8988T (cell line): ENCODE measurements around the gene LRP1B.
"Not testable (repeated sequence)": the region's sequence is repeated elsewhere in the genome, so short reads cannot be mapped to it uniquely, and the experiment has no call there.

ENCODE experiments used
- DNase-seq: peaks from one replicate; pipeline ENCODE4 v3.0.0; 2011

LRP1B gene

GRCh38 chr2:140465301-140465700, 1665.5 kb downstream of the LRP1B start:
- no peak for DNase-seq

DNA sequence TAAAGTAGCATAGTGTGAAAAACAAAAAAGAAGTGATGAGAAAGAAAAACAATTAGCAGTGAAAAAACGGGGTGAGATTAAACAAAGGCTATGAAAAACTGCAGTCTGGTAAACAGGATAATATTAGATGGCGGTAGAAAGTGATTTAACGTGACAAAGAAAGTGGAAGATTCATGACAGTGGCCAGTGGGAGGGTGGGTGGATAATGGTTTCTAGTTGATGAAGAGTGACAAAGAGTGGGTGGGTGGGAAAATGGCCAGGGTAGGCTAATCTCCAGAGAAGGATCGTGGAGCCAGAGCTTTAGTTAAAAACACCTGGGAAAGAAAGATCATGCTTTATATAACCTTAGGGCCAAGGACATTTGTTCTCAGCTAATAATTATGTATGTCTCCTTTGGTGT, 1667.8 kb downstream of the LRP1B start:
- no peak for DNase-seq

- DNase-seq: no peak
Measured at GRCh38 chr2:140457483-140457882, 1673.3 kb downstream of the LRP1B start.

- DNase-seq: no peak
Measured at GRCh38 chr2:140455315-140455714, 1675.5 kb downstream of the LRP1B start.

- DNase-seq: no peak
Measured at GRCh38 chr2:140454717-140455116, 1676.1 kb downstream of the LRP1B start.

- DNase-seq: no peak
Measured at GRCh38 chr2:140451324-140451723, 1679.5 kb downstream of the LRP1B start.

DNA sequence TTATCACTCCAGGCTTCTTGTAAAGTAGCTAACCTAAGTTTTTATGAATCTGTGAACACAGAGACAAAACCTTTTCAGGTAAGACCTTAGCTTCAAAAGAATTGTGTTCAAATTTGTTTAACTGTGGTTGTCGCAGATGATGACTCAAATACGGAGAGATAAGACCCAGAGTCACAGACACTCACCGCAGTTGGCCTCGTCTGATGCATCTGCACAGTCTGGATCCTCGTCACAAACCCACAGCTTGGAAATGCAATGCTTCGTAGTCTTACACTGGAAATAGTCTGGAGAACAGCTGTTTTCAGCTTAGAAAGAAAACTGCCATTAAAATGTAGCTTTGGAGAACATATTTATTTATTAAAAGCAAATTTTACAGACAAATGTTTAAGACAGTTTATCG, 1688.5 kb downstream of the LRP1B start:
- no peak for DNase-seq

DNA sequence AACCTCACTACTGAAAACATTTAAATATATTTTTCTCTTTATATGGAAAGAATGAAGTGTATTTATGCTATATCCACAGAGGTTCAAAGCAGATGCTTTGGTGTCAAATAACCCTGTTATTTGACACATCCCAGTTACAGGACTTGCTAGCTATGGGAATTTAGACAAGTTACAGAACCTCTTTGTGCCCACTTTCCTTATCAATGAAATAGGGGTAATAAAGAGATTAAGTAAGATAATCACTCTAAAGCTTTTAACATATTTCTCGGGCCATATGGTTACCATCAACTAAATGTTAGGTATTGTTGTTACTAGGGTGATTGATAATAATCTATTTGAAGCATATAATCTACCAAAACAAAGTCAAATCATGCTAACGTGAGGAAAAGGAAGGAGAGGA, 1690.0 kb downstream of the LRP1B start:
- DNase-seq: no peak

- DNase-seq: no peak
Measured at GRCh38 chr2:140436936-140437335, 1693.9 kb downstream of the LRP1B start.

- DNase-seq: not testable (repeated sequence)
Measured at GRCh38 chr2:140427033-140427432, 1703.8 kb downstream of the LRP1B start.

- no peak for DNase-seq
Measured at GRCh38 chr2:140424471-140424870, 1706.3 kb downstream of the LRP1B start.

GRCh38 chr2:140422759-140423158, 1708.1 kb downstream of the LRP1B start:
- no peak for DNase-seq

GRCh38 chr2:140417504-140417903, 1713.3 kb downstream of the LRP1B start:
- no peak for DNase-seq

DNA sequence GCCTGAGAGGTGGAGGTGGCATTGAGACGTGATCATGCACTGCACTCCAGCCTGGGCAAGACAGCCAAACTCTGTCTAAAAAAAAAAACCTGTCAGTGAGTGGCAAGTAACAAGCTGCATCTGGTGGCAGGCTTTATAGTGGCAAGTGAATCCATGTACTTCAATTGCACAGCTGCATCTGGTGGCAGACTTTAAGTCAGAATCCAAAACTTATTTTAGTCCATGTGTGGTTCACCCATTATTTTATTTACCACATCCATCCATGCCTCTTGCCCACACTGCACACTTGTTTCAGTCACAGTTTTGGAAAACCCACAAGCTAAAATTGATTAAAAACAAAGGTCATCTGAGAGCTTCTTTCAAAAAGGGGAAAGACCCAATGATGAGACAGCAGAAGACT, 1714.2 kb downstream of the LRP1B start:
- DNase-seq: no peak

DNA sequence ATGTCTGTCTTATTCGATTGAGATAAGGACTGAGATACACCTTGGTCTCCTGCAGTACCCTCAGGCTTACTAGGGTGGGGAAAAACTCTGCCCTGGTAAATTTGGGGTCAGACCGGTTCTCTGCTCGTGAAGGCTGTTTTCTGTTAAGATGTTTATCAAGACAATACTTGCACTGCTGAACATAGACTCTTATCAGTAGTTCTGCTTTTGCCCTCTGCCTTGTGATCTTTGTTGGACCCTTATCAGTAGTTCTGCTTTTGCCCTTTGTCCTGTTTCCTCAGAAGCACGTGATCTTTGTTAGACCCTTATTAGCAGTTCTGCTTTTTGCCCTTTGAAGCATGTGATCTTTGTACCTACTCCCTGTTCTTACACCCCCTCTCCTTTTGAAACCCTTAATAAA, 1715.8 kb downstream of the LRP1B start:
- not testable (repeated sequence) for DNase-seq

DNA sequence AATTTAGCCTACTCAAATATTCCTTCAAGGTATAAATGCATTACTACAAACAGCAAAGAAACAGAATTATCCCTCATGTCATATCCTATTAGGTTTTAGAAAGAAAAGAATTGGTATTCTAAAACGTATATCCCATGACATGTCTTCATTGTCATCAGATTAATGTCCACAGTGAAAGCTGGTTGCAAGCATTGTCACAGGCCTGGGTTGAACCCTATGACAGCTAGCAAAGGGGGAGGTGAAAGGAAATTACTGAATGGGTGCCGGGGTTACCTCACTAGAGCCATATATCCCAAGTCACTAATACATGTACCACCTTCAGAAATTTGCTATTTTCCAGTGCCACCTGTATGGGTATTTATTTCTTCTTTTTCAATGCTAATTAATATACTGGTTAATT, 1720.1 kb downstream of the LRP1B start:
- DNase-seq: no peak

GRCh38 chr2:140401056-140401455, 1729.8 kb downstream of the LRP1B start:
- no peak for DNase-seq

DNA sequence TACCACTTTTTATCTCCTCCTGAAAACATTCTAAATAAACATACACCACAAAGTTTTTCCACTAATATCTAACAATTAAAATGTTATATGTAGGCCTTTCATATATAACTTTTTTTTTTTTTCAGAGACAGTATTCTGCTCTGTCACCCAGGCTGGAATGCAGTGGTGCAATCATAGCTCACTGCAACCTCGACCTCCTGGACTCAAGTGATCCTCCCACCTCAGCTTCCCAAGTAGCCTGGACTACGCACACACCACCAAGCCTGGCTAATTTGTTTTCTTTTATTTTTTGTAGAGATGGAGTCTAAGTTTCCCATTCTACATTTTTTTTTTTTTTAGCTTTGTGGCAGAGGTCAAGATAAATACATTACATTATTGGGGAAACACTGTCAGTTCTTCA, 1738.0 kb downstream of the LRP1B start:
- no peak for DNase-seq

- no peak for DNase-seq
Measured at GRCh38 chr2:140384946-140385345, 1745.9 kb downstream of the LRP1B start.

- no peak for DNase-seq
Measured at GRCh38 chr2:140383781-140384180, 1747.0 kb downstream of the LRP1B start.

- no peak for DNase-seq
Measured at GRCh38 chr2:140376686-140377085, 1754.1 kb downstream of the LRP1B start.

GRCh38 chr2:140363131-140363530, 1767.7 kb downstream of the LRP1B start:
- no peak for DNase-seq

DNA sequence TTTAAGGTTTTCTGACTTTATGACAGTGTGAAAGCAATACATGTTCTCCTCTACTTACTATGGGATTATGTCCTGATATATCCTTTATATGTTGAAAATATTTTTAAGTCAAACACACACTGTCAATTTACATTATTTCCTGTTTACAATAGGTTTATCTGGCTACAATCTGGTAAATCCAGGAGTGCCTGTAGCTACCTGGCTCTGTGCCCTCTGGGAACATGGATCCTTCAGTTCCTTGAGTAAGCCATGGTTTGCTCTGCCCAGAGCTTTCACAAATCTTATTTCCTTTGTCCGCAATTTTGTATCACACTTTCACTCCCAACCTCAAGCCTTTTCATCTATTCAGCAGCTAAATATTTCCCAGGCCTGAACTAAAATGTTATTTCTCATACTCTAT, 1768.5 kb downstream of the LRP1B start:
- DNase-seq: no peak

DNA sequence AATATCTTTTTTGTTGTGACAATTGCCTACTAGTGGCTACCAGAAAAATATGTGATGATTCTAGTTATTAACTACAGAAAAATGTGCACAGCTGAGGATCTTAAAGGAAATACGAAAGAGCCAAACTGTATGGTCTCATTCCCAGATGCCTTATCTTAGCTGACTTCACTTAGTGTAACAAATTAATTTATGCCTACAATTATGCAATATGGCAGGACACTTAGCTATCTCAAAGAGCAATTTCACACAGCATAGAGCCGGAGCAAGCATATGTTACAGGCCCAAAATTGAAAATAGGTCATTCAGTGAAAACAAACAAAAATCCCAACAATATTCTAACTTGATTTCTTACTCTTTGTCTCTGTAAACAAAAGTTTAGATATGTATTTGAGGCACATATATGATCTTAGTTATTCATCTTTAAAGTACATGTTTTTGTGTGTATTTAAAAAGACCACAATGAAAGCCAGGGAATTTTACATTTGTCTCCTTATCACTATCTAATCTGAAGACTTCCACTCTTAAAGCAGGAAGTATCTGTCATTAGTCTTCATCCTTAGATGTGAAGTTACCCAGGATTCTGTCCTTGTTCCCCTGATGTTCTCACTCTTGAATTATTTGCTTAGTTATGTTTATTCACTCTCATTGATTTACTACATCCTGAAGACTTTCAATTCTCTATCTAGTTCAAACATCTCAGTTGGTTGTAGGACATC, 1771.6 kb downstream of the LRP1B start:
- DNase-seq: no peak

DNA sequence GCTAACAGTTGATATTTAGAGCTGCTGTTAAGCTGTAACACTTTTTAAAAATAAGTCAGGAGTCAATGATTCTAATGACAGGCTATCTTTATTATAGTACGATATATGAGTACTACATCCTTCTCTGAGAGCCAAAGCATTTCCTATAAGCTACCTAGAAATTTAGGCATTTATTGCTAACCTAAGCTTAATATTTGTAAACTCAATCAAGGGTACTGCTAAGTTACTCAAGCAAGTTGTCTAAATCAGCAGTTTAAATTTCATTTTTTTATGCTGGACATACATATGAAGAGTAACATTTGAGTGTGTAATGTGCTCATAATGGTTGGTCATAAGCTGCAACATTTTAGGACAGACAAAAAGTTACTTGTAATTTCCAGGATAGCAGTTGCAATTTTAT, 1774.1 kb downstream of the LRP1B start:
- DNase-seq: no peak
